ENCODE results near the gene MYO7A. TPM values are rescaled to one million over a fixed set of nuclear protein-coding genes. Genes with fewer than 3 reads are reported as not detected.

Gene MYO7A
- total and polyA plus RNA-seq, 2 of the 8 experiments (the other 6 are each of a cell fraction or from before 2014, with no cell fraction given): 1.5 to 1.9 TPM

DNA sequence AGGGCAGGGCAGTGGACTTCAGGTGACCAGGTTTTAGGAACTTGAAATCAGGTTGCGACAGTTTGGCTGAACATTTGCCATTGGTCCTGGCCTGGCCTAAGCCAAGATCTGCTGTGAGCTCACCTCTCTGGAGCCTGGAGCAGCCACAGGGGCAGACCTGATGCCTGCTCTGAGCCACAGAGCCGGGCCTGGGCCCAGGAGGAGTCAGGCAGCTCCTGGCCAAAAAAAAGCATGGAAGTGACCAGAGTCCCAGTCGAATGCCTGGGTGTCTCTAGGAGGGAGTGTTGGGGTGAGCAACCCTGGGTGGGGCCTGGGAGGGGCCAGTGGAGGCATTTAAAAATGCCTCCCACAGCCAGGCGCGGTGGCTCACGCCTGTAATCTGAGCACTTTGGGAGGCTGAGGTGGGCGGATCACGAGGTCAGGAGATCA is 31.4 kb upstream of the MYO7A start:
- Histone ChIP-seq H4K91ac (replicated peaks; ENCODE audit: insufficient read length, low read length) (no peak overlapping the region), H3K14ac (ENCODE audit: insufficient read length) (no peak overlapping the region), H3K36me3 (ENCODE audit: control insufficient read depth in 2 of 4, insufficient read depth in 4 of 4, low read length in 3 of 4) (no peaks in the 10 kb centered on the region), H2BK15ac (ENCODE audit: low read length) (no peak overlapping the region), H2BK12ac (ENCODE audit: low read depth, low read length) (no peak overlapping the region), H3K9me3 (ENCODE audit: insufficient read depth in 2 of 2, low read depth in 1 of 2, low read length in 1 of 2) (no peaks in the 10 kb centered on the region), H3K27ac (ENCODE audit: low read depth, low read length) (no peak overlapping the region), H3K18ac (ENCODE audit: extremely low read depth, low read length) (no peak overlapping the region), H2BK20ac (ENCODE audit: low read length) (no peak overlapping the region), H3K79me1 (ENCODE audit: low read depth, low read length) (no peaks in the 10 kb centered on the region), H3K23me2 (ENCODE audit: low read depth, low read length) (no peaks in the 10 kb centered on the region), H3K4me2 (ENCODE audit: insufficient read depth in 1 of 2, low read depth in 2 of 2, low read length in 2 of 2) (no peak overlapping the region), H2BK120ac (replicated peaks; ENCODE audit: low read depth, low read length) (no peak overlapping the region), H3K4ac (replicated peaks; ENCODE audit: insufficient read length, low read depth, low read length) (no peak overlapping the region), H3K79me2 (ENCODE audit: control insufficient read depth in 1 of 2, insufficient read depth in 2 of 2, low read length in 2 of 2) (no peaks in the 10 kb centered on the region), H3K9ac (replicated peaks in 1 of 4; ENCODE audit: extremely low read depth in 1 of 4, low read depth in 3 of 4, low read length in 3 of 4) (no peak overlapping the region), H3K23ac (ENCODE audit: insufficient read length) (no peak overlapping the region), H3K27me3 (replicated peaks in 1 of 4; ENCODE audit: control insufficient read depth in 3 of 4, extremely low read depth in 1 of 4, insufficient read depth in 3 of 4, low read length in 3 of 4) (no peaks in the 10 kb centered on the region), H2AK5ac (ENCODE audit: low read depth, low read length) (no peak overlapping the region), H3K4me3 (ENCODE audit: extremely low read depth in 1 of 4, insufficient read depth in 2 of 4, low read depth in 3 of 4, low read length in 4 of 4) (no peak overlapping the region), H3K56ac (replicated peaks; ENCODE audit: insufficient read length, low read depth, low read length) (no peak overlapping the region), H4K5ac (ENCODE audit: insufficient read length, low read depth, low read length) (no peak overlapping the region), H2AFZ (ENCODE audit: low read length) (no peak overlapping the region), H4K8ac (ENCODE audit: extremely low read depth, insufficient read depth, low read length) (no peak overlapping the region), H3K4me1 (replicated peaks in 1 of 4; ENCODE audit: control insufficient read depth in 3 of 4, insufficient read depth in 4 of 4, low read length in 3 of 4) (no peaks in the 10 kb centered on the region), H4K20me1 (replicated peaks in 1 of 2; ENCODE audit: control insufficient read depth in 1 of 2, insufficient read depth in 2 of 2, low read length in 2 of 2) (peaks cover 0 to under 1% of the 10 kb centered on the region in 2 experiments), H2BK5ac (ENCODE audit: low read depth, low read length) (no peak overlapping the region)
- POLR2A ChIA-PET (ENCODE audit: partially characterized antibody): interaction anchor here (1.5 kb wide), 1 partner anchor 15 kb away, joined by 3 read pairs; no protein-coding TSS in a partner anchor
- CTCF ChIA-PET (ENCODE audit: partially characterized antibody): interaction anchor here (0.7 to 11.6 kb wide), 4 partner anchors 12 to 44 kb away, joined by 3 to 297 read pairs (median 148); partner anchors contain the start of genes CAPN5 and OMP
- DNase-seq (ENCODE audit: low read depth in 1 of 2, low spot score in 2 of 2) (no peak), FAIRE-seq (no peak)
- WGBS, 2 experiments (ENCODE audit: extremely low coverage in 1 of 2, insufficient coverage in 1 of 2, insufficient read length in 1 of 2, insufficient replicate concordance in 2 of 2, low coverage in 1 of 2, low lambda C conversion rate in 2 of 2, missing lambda C conversion rate in 1 of 2): 88% methylated on average over 5 of the region's 8 CpGs; no CpG with 5 or more reads in 1 of the 2 experiments
- no peak for TF ChIP-seq EGR1 (IDR thresholded peaks at IDR 0.05; ENCODE audit: borderline replicate concordance, low read depth, low read length)
- no peak for TF ChIP-seq TAF7 (optimal IDR thresholded peaks at IDR 0.05; ENCODE audit: borderline replicate concordance, low read depth, low read length)
- no peak for TF ChIP-seq KDM4A (IDR thresholded peaks at IDR 0.05; ENCODE audit: low read depth, low read length, severe bottlenecking)
- no peak for TF ChIP-seq FOSL1 (IDR thresholded peaks at IDR 0.05; ENCODE audit: insufficient read depth, low read depth, low read length)
- TF ChIP-seq CHD2 (IDR thresholded peaks at IDR 0.05; ENCODE audit: low read length): no peak
- no peak for TF ChIP-seq CBX5 (IDR thresholded peaks at IDR 0.05; ENCODE audit: low read depth, low read length)
- no peak for TF ChIP-seq GABPA (IDR thresholded peaks at IDR 0.05; ENCODE audit: borderline replicate concordance, insufficient read depth, low read length)
- no peak for TF ChIP-seq GTF2F1 (IDR thresholded peaks at IDR 0.05; ENCODE audit: borderline replicate concordance, low read depth, low read length)
- no peak for TF ChIP-seq NANOG (IDR thresholded peaks at IDR 0.05; ENCODE audit: insufficient read depth, low read depth, low read length, poor library complexity, severe bottlenecking)
- TF ChIP-seq CTBP2 (IDR thresholded peaks at IDR 0.05; ENCODE audit: borderline replicate concordance, insufficient read depth, insufficient read length, low read length): no peak
- TF ChIP-seq JUN (IDR thresholded peaks at IDR 0.05; ENCODE audit: low read depth, low read length): no peak
- TF ChIP-seq KDM5A (IDR thresholded peaks at IDR 0.05; ENCODE audit: low read length): no peak
- no peak for TF ChIP-seq TBP (IDR thresholded peaks at IDR 0.05; ENCODE audit: low read depth, low read length)
- TF ChIP-seq MAFK (IDR thresholded peaks at IDR 0.05; ENCODE audit: low read depth, low read length): no peak
- no peak for TF ChIP-seq BCL11A (IDR thresholded peaks at IDR 0.05; ENCODE audit: low read depth in 2 of 2, low read length in 2 of 2)
